Central memory CD8-positive, alpha-beta T cell (primary cell): ENCODE measurements around the gene ZNF280A.
"Not testable (repeated sequence)": the region's sequence is repeated elsewhere in the genome, so short reads cannot be mapped to it uniquely, and the experiment has no call there.

Source experiments
- ATAC-seq: fragments of 150-1000 bp; cut with Tn5 transposase; replicated peaks from 2 replicates; pipeline ENCODE4 v1.10.0; 2022; ENCODE audit warnings: mild to moderate bottlenecking, moderate FRiP score, moderate number of reproducible peaks; ENCODE audit not compliant: poor library complexity, severe bottlenecking; ENCODE audit errors: extremely low read depth
- DNase-seq, 2 donors: peaks; one replicate each; pipeline ENCODE4 v3.0.0; 2021; ENCODE audit warnings: low spot score in 2 of 2
- H3K27ac Mint-ChIP-seq: one replicate; pipeline ENCODE4 v1.8.0; 2022; ENCODE audit warnings: low read depth, mild to moderate bottlenecking, moderate library complexity, mixed read lengths
- H3K27me3 Mint-ChIP-seq: one replicate; pipeline ENCODE4 v1.8.0; 2022; ENCODE audit warnings: mixed read lengths
- H3K36me3 Mint-ChIP-seq: one replicate; pipeline ENCODE4 v1.8.0; 2022; ENCODE audit warnings: mild to moderate bottlenecking, moderate library complexity, mixed read lengths; ENCODE audit not compliant: insufficient read depth
- H3K4me1 Mint-ChIP-seq: one replicate; pipeline ENCODE4 v1.8.0; 2022; ENCODE audit warnings: mixed read lengths
- H3K4me3 Mint-ChIP-seq: one replicate; pipeline ENCODE4 v1.8.0; 2022; ENCODE audit warnings: mild to moderate bottlenecking, moderate library complexity, mixed read lengths
- H3K9me3 Mint-ChIP-seq: one replicate; pipeline ENCODE4 v1.8.0; 2022; ENCODE audit warnings: mixed read lengths

The ZNF280A gene

GRCh38 chr22:22534604-22535415, 14.7 kb upstream of the ZNF280A start:
- Mint-ChIP-seq H3K36me3 (no peaks in the 10 kb centered on the region), H3K9me3 (no peaks in the 10 kb centered on the region), H3K27ac (no peak overlapping the region), H3K4me3 (no peak overlapping the region), H3K27me3 (peaks cover 26% of the 10 kb centered on the region), H3K4me1 (no peaks in the 10 kb centered on the region)
- no peak for ATAC-seq
- no peak for DNase-seq

GRCh38 chr22:22533863-22534262, 13.8 kb upstream of the ZNF280A start:
- no peaks in the 10 kb centered on the region for H3K36me3 Mint-ChIP-seq
- DNase-seq = no peak
- ATAC-seq = no peak
- no peak overlapping the region for H3K4me3 Mint-ChIP-seq
- H3K9me3 Mint-ChIP-seq = no peaks in the 10 kb centered on the region
- H3K4me1 Mint-ChIP-seq = no peaks in the 10 kb centered on the region
- peaks cover 26% of the 10 kb centered on the region for H3K27me3 Mint-ChIP-seq
- no peak overlapping the region for H3K27ac Mint-ChIP-seq

- Mint-ChIP-seq H3K27ac (no peak overlapping the region), H3K9me3 (no peaks in the 10 kb centered on the region), H3K4me3 (no peak overlapping the region), H3K27me3 (peaks cover 26% of the 10 kb centered on the region), H3K36me3 (no peaks in the 10 kb centered on the region), H3K4me1 (no peaks in the 10 kb centered on the region)
- DNase-seq = no peak
- ATAC-seq = no peak
Measured at GRCh38 chr22:22533417-22533816, 13.3 kb upstream of the ZNF280A start.

GRCh38 chr22:22532547-22533071, 12.5 kb upstream of the ZNF280A start:
- not testable (repeated sequence) for H3K4me3 Mint-ChIP-seq, H3K27ac Mint-ChIP-seq, DNase-seq, H3K36me3 Mint-ChIP-seq, H3K4me1 Mint-ChIP-seq, H3K9me3 Mint-ChIP-seq, ATAC-seq
- peaks cover 26% of the 10 kb centered on the region for H3K27me3 Mint-ChIP-seq

- ATAC-seq (no peak), DNase-seq (no peak)
- no peak overlapping the region for H3K27ac Mint-ChIP-seq
- H3K4me1 Mint-ChIP-seq = no peaks in the 10 kb centered on the region
- H3K27me3 Mint-ChIP-seq = peaks cover 23% of the 10 kb centered on the region
- no peaks in the 10 kb centered on the region for H3K36me3 Mint-ChIP-seq
- no peaks in the 10 kb centered on the region for H3K9me3 Mint-ChIP-seq
- no peak overlapping the region for H3K4me3 Mint-ChIP-seq
Measured at GRCh38 chr22:22531770-22532546, 11.9 kb upstream of the ZNF280A start.

- no peaks in the 10 kb centered on the region for H3K4me1 Mint-ChIP-seq
- no peak overlapping the region for H3K4me3 Mint-ChIP-seq
- H3K27ac Mint-ChIP-seq = no peak overlapping the region
- H3K27me3 Mint-ChIP-seq = peaks cover 24% of the 10 kb centered on the region
- ATAC-seq (no peak), DNase-seq (no peak)
- H3K36me3 Mint-ChIP-seq = no peaks in the 10 kb centered on the region
- H3K9me3 Mint-ChIP-seq = no peaks in the 10 kb centered on the region
Measured at GRCh38 chr22:22528780-22529179, 8.7 kb upstream of the ZNF280A start.

- H3K4me3 Mint-ChIP-seq = no peak overlapping the region
- peaks cover 34% of the 10 kb centered on the region for H3K27me3 Mint-ChIP-seq
- H3K27ac Mint-ChIP-seq = no peak overlapping the region
- H3K36me3 Mint-ChIP-seq = no peaks in the 10 kb centered on the region
- no peaks in the 10 kb centered on the region for H3K4me1 Mint-ChIP-seq
- DNase-seq (no peak), ATAC-seq (no peak)
- no peaks in the 10 kb centered on the region for H3K9me3 Mint-ChIP-seq
Measured at GRCh38 chr22:22527312-22527711, 7.2 kb upstream of the ZNF280A start.

GRCh38 chr22:22526125-22526912, 6.2 kb upstream of the ZNF280A start:
- DNase-seq = no peak
- H3K9me3 Mint-ChIP-seq = no peaks in the 10 kb centered on the region
- no peaks in the 10 kb centered on the region for H3K4me1 Mint-ChIP-seq
- no peak overlapping the region for H3K4me3 Mint-ChIP-seq
- ATAC-seq = no peak
- peaks cover 43% of the 10 kb centered on the region for H3K27me3 Mint-ChIP-seq
- no peak overlapping the region for H3K27ac Mint-ChIP-seq
- H3K36me3 Mint-ChIP-seq = no peaks in the 10 kb centered on the region

GRCh38 chr22:22523494-22523893, 3.4 kb upstream of the ZNF280A start:
- H3K4me1 Mint-ChIP-seq = no peaks in the 10 kb centered on the region
- H3K27me3 Mint-ChIP-seq = peaks cover 57% of the 10 kb centered on the region
- DNase-seq (no peak), ATAC-seq (no peak)
- no peaks in the 10 kb centered on the region for H3K36me3 Mint-ChIP-seq
- H3K9me3 Mint-ChIP-seq = no peaks in the 10 kb centered on the region
- H3K27ac Mint-ChIP-seq = no peak overlapping the region
- no peak overlapping the region for H3K4me3 Mint-ChIP-seq

- no peak overlapping the region for H3K4me3 Mint-ChIP-seq
- H3K27ac Mint-ChIP-seq = no peak overlapping the region
- H3K9me3 Mint-ChIP-seq = no peaks in the 10 kb centered on the region
- H3K4me1 Mint-ChIP-seq = no peaks in the 10 kb centered on the region
- H3K36me3 Mint-ChIP-seq = no peaks in the 10 kb centered on the region
- peaks cover 65% of the 10 kb centered on the region for H3K27me3 Mint-ChIP-seq
- no peak for DNase-seq
- no peak for ATAC-seq
Measured at GRCh38 chr22:22521631-22522030, 1.6 kb upstream of the ZNF280A start.

- DNase-seq = no peak
- no peak for ATAC-seq
- Mint-ChIP-seq H3K4me3 (no peak overlapping the region), H3K27me3 (peaks cover 69% of the 10 kb centered on the region), H3K4me1 (no peaks in the 10 kb centered on the region), H3K9me3 (no peaks in the 10 kb centered on the region), H3K27ac (no peak overlapping the region), H3K36me3 (no peaks in the 10 kb centered on the region)
Measured at GRCh38 chr22:22520667-22521602, 865 bp upstream of the ZNF280A start.
